H9 (cell line): Measurements from ENCODE around the gene L3MBTL1. TPM values are rescaled to one million over a fixed set of nuclear protein-coding genes. Genes with fewer than 3 reads are reported as not detected.

Experiments used
- DNase-seq: peaks from one replicate; pipeline ENCODE4 v3.0.0-alpha.2; 2017
- H2AFZ ChIP-seq: one replicate; pipeline ENCODE4 v1.6.1; 2013; ENCODE audit warnings: mild to moderate bottlenecking, low read length, control low read depth, moderate library complexity
- H2AK5ac ChIP-seq: 2 replicates; pipeline ENCODE4 v1.6.1; 2013; ENCODE audit warnings: low read length, control low read depth, mixed read lengths; ENCODE audit not compliant: insufficient read length
- H2BK120ac ChIP-seq: one replicate; pipeline ENCODE4 v1.6.1; 2013; ENCODE audit warnings: low read depth, mild to moderate bottlenecking, low read length, control low read depth, inconsistent platforms; ENCODE audit not compliant: poor library complexity, severe bottlenecking
- H2BK12ac ChIP-seq: 2 replicates; pipeline ENCODE4 v1.6.1; 2013; ENCODE audit warnings: low read length, control low read depth, mixed read lengths, low read depth; ENCODE audit not compliant: insufficient read length
- H2BK15ac ChIP-seq: 2 replicates; pipeline ENCODE4 v1.6.1; 2013; ENCODE audit warnings: low read depth, low read length, control low read depth
- H2BK20ac ChIP-seq: one replicate; pipeline ENCODE4 v1.6.1; 2013; ENCODE audit warnings: low read depth, mild to moderate bottlenecking, low read length, control low read depth, inconsistent platforms; ENCODE audit not compliant: poor library complexity, severe bottlenecking
- H2BK5ac ChIP-seq: 2 replicates; pipeline ENCODE4 v1.6.1; 2013; ENCODE audit warnings: low read length, control low read depth, mixed read lengths; ENCODE audit not compliant: insufficient read length
- H3K14ac ChIP-seq: 2 replicates; pipeline ENCODE4 v1.6.1; 2013; ENCODE audit warnings: low read length, control low read depth; ENCODE audit not compliant: insufficient read depth
- H3K18ac ChIP-seq: 2 replicates; pipeline ENCODE4 v1.6.1; 2013; ENCODE audit warnings: low read depth, mild to moderate bottlenecking, mixed read lengths, low read length, control low read depth; ENCODE audit not compliant: insufficient read length
- H3K23ac ChIP-seq: 2 replicates; pipeline ENCODE4 v1.6.1; 2013; ENCODE audit warnings: low read length, control low read depth, mixed read lengths, low read depth; ENCODE audit not compliant: insufficient read length
- H3K23me2 ChIP-seq: 2 replicates; pipeline ENCODE4 v1.6.1; 2013; ENCODE audit warnings: low read depth, mild to moderate bottlenecking, mixed read lengths, low read length, control low read depth; ENCODE audit not compliant: insufficient read length, poor library complexity, severe bottlenecking
- H3K27ac ChIP-seq: 2 replicates; pipeline ENCODE4 v1.5.1; 2013; ENCODE audit warnings: low read length, control low read depth, mixed read lengths, low read depth; ENCODE audit not compliant: insufficient read length
- H3K27me3 ChIP-seq: 2 replicates; pipeline ENCODE4 v1.6.1; 2013; ENCODE audit warnings: low read length, control low read depth, inconsistent platforms; ENCODE audit not compliant: insufficient read depth
- H3K4ac ChIP-seq: 2 replicates; pipeline ENCODE4 v1.6.1; 2013; ENCODE audit warnings: low read depth, mild to moderate bottlenecking, control low read depth, inconsistent platforms, low read length, moderate library complexity
- H3K4me1 ChIP-seq: 2 replicates; pipeline ENCODE4 v1.6.1; 2013; ENCODE audit warnings: low read length, control low read depth, inconsistent platforms; ENCODE audit not compliant: insufficient read depth
- H3K4me2 ChIP-seq: 2 replicates; pipeline ENCODE4 v1.6.1; 2013; ENCODE audit warnings: low read length, control low read depth, mixed read lengths; ENCODE audit not compliant: insufficient read length, insufficient read depth
- H3K56ac ChIP-seq: 2 replicates; pipeline ENCODE4 v1.6.1; 2013; ENCODE audit warnings: low read depth, mild to moderate bottlenecking, mixed read lengths, low read length, control low read depth; ENCODE audit not compliant: insufficient read length
- H3K79me1 ChIP-seq: 2 replicates; pipeline ENCODE4 v1.6.1; 2013; ENCODE audit warnings: low read depth, mild to moderate bottlenecking, moderate library complexity, low read length, control low read depth, inconsistent platforms; ENCODE audit not compliant: insufficient read depth, poor library complexity, severe bottlenecking
- H3K79me2 ChIP-seq: 2 replicates; pipeline ENCODE4 v1.6.1; 2013; ENCODE audit warnings: low read length, control low read depth, inconsistent platforms; ENCODE audit not compliant: insufficient read depth
- H3K9ac ChIP-seq: 2 replicates; pipeline ENCODE4 v1.6.1; 2013; ENCODE audit warnings: low read length, control low read depth, mixed read lengths; ENCODE audit not compliant: insufficient read length; ENCODE audit errors: extremely low read depth
- H3K9me3 ChIP-seq: one replicate; pipeline ENCODE4 v1.6.1; 2013; ENCODE audit warnings: low read depth, low read length, inconsistent platforms; ENCODE audit not compliant: control insufficient read depth
- H3T11ph ChIP-seq: one replicate; pipeline ENCODE4 v1.6.1; 2013; ENCODE audit warnings: mild to moderate bottlenecking, low read length, control low read depth, inconsistent platforms
- H4K20me1 ChIP-seq: one replicate; pipeline ENCODE4 v1.6.1; 2013; ENCODE audit not compliant: control insufficient read depth, insufficient read length, insufficient read depth
- H4K5ac ChIP-seq: 2 replicates; pipeline ENCODE4 v1.6.1; 2013; ENCODE audit warnings: low read depth, mild to moderate bottlenecking, mixed read lengths, low read length, control low read depth; ENCODE audit not compliant: insufficient read length
- H4K8ac ChIP-seq: replicated peaks from 2 replicates; pipeline ENCODE4 v1.6.1; 2013; ENCODE audit warnings: low read length, control low read depth, mixed read lengths, low read depth; ENCODE audit not compliant: insufficient read length
- H4K91ac ChIP-seq: 2 replicates; pipeline ENCODE4 v1.6.1; 2013; ENCODE audit warnings: low read depth, mild to moderate bottlenecking, moderate library complexity, mixed read lengths, low read length, control low read depth; ENCODE audit not compliant: insufficient read length
- H3K27ac Mint-ChIP-seq, 3 experiments: 2 replicates in 2 of 3; 3 replicates in 1 of 3; pipeline ENCODE4 v1.8.0; 2020 to 2021; ENCODE audit warnings: mixed read lengths in 3 of 3, mild to moderate bottlenecking in 1 of 3, moderate library complexity in 1 of 3
- H3K27me3 Mint-ChIP-seq: 2 replicates; pipeline ENCODE4 v1.8.0; 2021; ENCODE audit warnings: low read depth, mild to moderate bottlenecking, moderate library complexity, mixed read lengths
- H3K36me3 Mint-ChIP-seq, 3 experiments: 2 replicates in 2 of 3; 3 replicates in 1 of 3; pipeline ENCODE4 v1.8.0; 2020 to 2021; ENCODE audit warnings: low read depth in 3 of 3, mixed read lengths in 3 of 3; ENCODE audit not compliant: insufficient read depth in 1 of 3
- H3K4me1 Mint-ChIP-seq, 2 experiments: 2 replicates each; pipeline ENCODE4 v1.8.0; 2020; ENCODE audit warnings: mixed read lengths in 2 of 2
- H3K4me3 Mint-ChIP-seq, 2 experiments: 2 replicates in 1 of 2; 3 replicates in 1 of 2; pipeline ENCODE4 v1.8.0; 2020 to 2021; ENCODE audit warnings: mild to moderate bottlenecking in 2 of 2, mixed read lengths in 2 of 2, moderate library complexity in 1 of 2
- H3K9me3 Mint-ChIP-seq, 2 experiments: 2 replicates in 1 of 2; 3 replicates in 1 of 2; pipeline ENCODE4 v1.8.0; 2020; ENCODE audit warnings: mild to moderate bottlenecking in 2 of 2, mixed read lengths in 2 of 2, moderate library complexity in 1 of 2
- WGBS: extraction: QIAGEN DNeasy Blood & Tissue Kit; methylation state at CpG from one replicate; pipeline ENCODE4 v1.1.7; 2013; ENCODE audit warnings: missing lambda C conversion rate, low lambda C conversion rate, mixed read lengths; ENCODE audit not compliant: insufficient read length; ENCODE audit errors: extremely low coverage; 5-methylcytosine and 5-hydroxymethylcytosine counted together
- total RNA-seq: library from RNA; stranded (reverse); gene quantifications from 2 replicates; pipeline ENCODE4 v1.2.1, GENCODE V29; 2021
- TF ChIP-seq, protein P1 (sequence below): fragments of 200-600 bp; sonication (generic); conservative IDR thresholded peaks from 3 replicates; pipeline ENCODE4 v1.8.0; 2021; ENCODE audit warnings: antibody characterized with exemption, mild to moderate bottlenecking

L3MBTL1 gene
- total RNA-seq, 1 experiment from 2014 or later, result 19.9 TPM

DNA sequence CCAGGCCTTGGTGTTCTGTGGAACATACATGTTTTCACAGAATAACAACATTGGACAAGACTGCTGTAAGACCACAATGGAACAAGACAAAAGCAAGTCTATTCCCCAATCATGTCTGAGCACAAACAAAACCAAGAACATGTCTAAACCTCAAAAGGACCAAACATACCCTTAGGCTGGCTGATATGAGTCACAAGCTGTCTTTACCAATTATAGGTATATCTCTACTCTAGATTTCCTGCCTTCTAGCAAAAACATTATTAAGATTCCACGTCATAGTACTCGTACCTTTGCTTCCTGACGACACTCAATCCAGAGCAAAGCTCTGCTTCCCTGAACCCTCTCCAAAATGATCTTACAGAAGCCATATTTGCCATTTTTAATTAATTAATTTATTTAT is 15.4 kb upstream of the L3MBTL1 start:
- no peak overlapping the region for H3K4ac ChIP-seq
- H2AFZ ChIP-seq, result no peak overlapping the region
- no peak overlapping the region for H3K18ac ChIP-seq
- no peaks in the 10 kb centered on the region for H3K79me2 ChIP-seq
- TF ChIP-seq, protein P1, sequence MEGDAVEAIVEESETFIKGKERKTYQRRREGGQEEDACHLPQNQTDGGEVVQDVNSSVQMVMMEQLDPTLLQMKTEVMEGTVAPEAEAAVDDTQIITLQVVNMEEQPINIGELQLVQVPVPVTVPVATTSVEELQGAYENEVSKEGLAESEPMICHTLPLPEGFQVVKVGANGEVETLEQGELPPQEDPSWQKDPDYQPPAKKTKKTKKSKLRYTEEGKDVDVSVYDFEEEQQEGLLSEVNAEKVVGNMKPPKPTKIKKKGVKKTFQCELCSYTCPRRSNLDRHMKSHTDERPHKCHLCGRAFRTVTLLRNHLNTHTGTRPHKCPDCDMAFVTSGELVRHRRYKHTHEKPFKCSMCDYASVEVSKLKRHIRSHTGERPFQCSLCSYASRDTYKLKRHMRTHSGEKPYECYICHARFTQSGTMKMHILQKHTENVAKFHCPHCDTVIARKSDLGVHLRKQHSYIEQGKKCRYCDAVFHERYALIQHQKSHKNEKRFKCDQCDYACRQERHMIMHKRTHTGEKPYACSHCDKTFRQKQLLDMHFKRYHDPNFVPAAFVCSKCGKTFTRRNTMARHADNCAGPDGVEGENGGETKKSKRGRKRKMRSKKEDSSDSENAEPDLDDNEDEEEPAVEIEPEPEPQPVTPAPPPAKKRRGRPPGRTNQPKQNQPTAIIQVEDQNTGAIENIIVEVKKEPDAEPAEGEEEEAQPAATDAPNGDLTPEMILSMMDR, result no peak
- no peak overlapping the region for H3K14ac ChIP-seq
- no peak for DNase-seq
- no peaks in the 10 kb centered on the region for H3K4me1 ChIP-seq
- H4K8ac ChIP-seq, result no peak overlapping the region
- no peak overlapping the region for H2BK5ac ChIP-seq
- WGBS, result no CpG with 5 or more reads among the region's 3 CpGs
- H3K27ac ChIP-seq, result no peak overlapping the region
- no peak overlapping the region for H3K4me2 ChIP-seq
- H3K9me3 Mint-ChIP-seq, result peaks cover 11 to 14% of the 10 kb centered on the region in 2 experiments
- no peak overlapping the region for H3K23ac ChIP-seq
- no peaks in the 10 kb centered on the region for H3K9me3 ChIP-seq
- no peak overlapping the region for H3K56ac ChIP-seq
- H2BK20ac ChIP-seq, result no peak overlapping the region
- H2AK5ac ChIP-seq, result no peak overlapping the region
- no peak overlapping the region for H3K27ac Mint-ChIP-seq
- H4K20me1 ChIP-seq, result no peaks in the 10 kb centered on the region
- H3K23me2 ChIP-seq, result no peaks in the 10 kb centered on the region
- H3K9ac ChIP-seq, result no peak overlapping the region
- H3K4me1 Mint-ChIP-seq, result no peaks in the 10 kb centered on the region
- H3T11ph ChIP-seq, result no peak overlapping the region
- H2BK15ac ChIP-seq, result no peak overlapping the region
- no peak overlapping the region for H4K5ac ChIP-seq
- no peak overlapping the region for H2BK12ac ChIP-seq
- H4K91ac ChIP-seq, result no peak overlapping the region
- H3K27me3 Mint-ChIP-seq, result peaks cover 6% of the 10 kb centered on the region
- H3K79me1 ChIP-seq, result no peaks in the 10 kb centered on the region
- H2BK120ac ChIP-seq, result no peak overlapping the region
- H3K27me3 ChIP-seq, result no peaks in the 10 kb centered on the region
- peaks cover 0 to 7% (median 0%) of the 10 kb centered on the region in 3 experiments; a peak in 1 of 7 replicates for H3K36me3 Mint-ChIP-seq
- H3K4me3 Mint-ChIP-seq, result no peak overlapping the region
